ENCODE results near the gene ADD1.

The ADD1 gene

GRCh38 chr4:2923668-2924173 is 80.1 kb downstream of the ADD1 start:
- DNase-seq (ENCODE audit: low read depth) = no peak
- no peak for TF ChIP-seq CTCF (conservative IDR thresholded peaks at IDR 0.05; ENCODE audit: control insufficient read depth, insufficient read depth, low read depth, low read length)
- no peak overlapping the region for H3K4me3 ChIP-seq (ENCODE audit: control insufficient read depth, low read depth, low read length)

- no peak for DNase-seq (ENCODE audit: low read depth)
- no peak overlapping the region for H3K4me3 ChIP-seq (ENCODE audit: control insufficient read depth, low read depth, low read length)
Measured at GRCh38 chr4:2924286-2924685, 80.6 kb downstream of the ADD1 start.

GRCh38 chr4:2924765-2925301 is 81.2 kb downstream of the ADD1 start:
- TF ChIP-seq CTCF (conservative IDR thresholded peaks at IDR 0.05; ENCODE audit: control insufficient read depth, insufficient read depth, low read depth, low read length) = no peak
- H3K4me3 ChIP-seq (ENCODE audit: control insufficient read depth, low read depth, low read length) = no peak overlapping the region
- no peak for DNase-seq (ENCODE audit: low read depth)

More at GRCh38 chr4:2924286-2924685, 80.6 kb downstream of the ADD1 start:
- TF ChIP-seq CTCF (conservative IDR thresholded peaks at IDR 0.05; ENCODE audit: control insufficient read depth, insufficient read depth, low read depth, low read length) = no peak

GRCh38 chr4:2925496-2925895 is 81.9 kb downstream of the ADD1 start:
- TF ChIP-seq CTCF (conservative IDR thresholded peaks at IDR 0.05; ENCODE audit: control insufficient read depth, insufficient read depth, low read depth, low read length) = no peak
- no peak for DNase-seq (ENCODE audit: low read depth)

GRCh38 chr4:2925931-2926860 is 82.6 kb downstream of the ADD1 start:
- H3K4me3 ChIP-seq (ENCODE audit: control insufficient read depth, low read depth, low read length) = no peak overlapping the region
- no peak for DNase-seq (ENCODE audit: low read depth)
- no peak for TF ChIP-seq CTCF (conservative IDR thresholded peaks at IDR 0.05; ENCODE audit: control insufficient read depth, insufficient read depth, low read depth, low read length)

More at GRCh38 chr4:2925496-2925895, 81.9 kb downstream of the ADD1 start:
- H3K4me3 ChIP-seq (ENCODE audit: control insufficient read depth, low read depth, low read length) = no peak overlapping the region

- no peak for TF ChIP-seq CTCF (conservative IDR thresholded peaks at IDR 0.05; ENCODE audit: control insufficient read depth, insufficient read depth, low read depth, low read length)
Measured at GRCh38 chr4:2927016-2927695, 83.5 kb downstream of the ADD1 start.

More at GRCh38 chr4:2927016-2927695, 83.5 kb downstream of the ADD1 start:
- no peak for DNase-seq (ENCODE audit: low read depth)
- H3K4me3 ChIP-seq (ENCODE audit: control insufficient read depth, low read depth, low read length) = no peak overlapping the region

All from fibroblast of mammary gland (primary cell).